Measurements from ENCODE around the gene ARHGAP30. TPM values are rescaled to one million over a fixed set of nuclear protein-coding genes. Genes with fewer than 3 reads are reported as not detected.
A peak's percentile ranks its signal among the peaks of the same experiment; 100 is the strongest.

The ARHGAP30 gene
- total and polyA plus RNA-seq, 2 experiments from 2014 or later = 0.21 TPM; not detected in 1

DNA sequence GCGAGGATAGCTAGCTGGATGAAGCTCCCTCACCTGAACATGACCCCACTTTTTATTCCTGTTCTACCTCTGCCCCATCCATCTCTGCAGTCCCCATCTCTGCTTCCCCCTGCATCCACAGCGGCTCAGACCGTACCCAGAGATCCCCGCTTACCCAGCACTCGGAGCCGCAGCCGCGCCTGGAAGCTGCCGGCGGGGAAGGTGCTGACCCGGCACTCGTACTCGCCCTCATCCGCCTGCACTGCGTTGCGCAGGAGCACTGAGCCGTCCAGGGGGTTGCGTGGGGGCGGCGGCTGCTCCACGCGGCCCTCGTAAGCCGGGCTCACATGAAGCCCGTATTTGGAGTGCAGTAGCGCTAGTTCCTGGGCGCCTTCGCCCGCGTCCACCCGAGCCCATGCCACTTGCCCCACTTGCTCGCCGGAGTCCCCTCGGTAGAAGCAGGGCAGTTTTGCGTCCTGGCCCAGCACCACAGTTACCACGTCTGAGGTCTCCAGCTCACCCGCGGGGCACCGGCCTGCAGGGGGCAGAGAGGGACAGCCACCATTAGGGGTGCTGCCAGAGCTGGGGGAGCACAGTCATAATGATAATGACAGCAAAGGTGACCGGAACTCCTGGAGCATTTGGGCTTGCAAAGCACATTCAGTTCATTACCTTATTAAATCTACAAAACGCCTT lies 9.9 kb upstream of the ARHGAP30 start:
- in situ Hi-C loops (cut with MboI) = no loop called here
- Histone ChIP-seq H3K4me2 (ENCODE audit: unreplicated experiment) (no peak overlapping the region), H3K9ac (no peak overlapping the region), H3K27me3 (replicated peaks; ENCODE audit: insufficient read depth) (no peaks in the 10 kb centered on the region), H3F3A (ENCODE audit: insufficient read depth) (peaks cover 31% of the 10 kb centered on the region), H3K79me2 (ENCODE audit: insufficient read depth) (no peaks in the 10 kb centered on the region), H3K4me1 (ENCODE audit: insufficient read depth) (peaks cover 45% of the 10 kb centered on the region), H3K9me3 (ENCODE audit: low read depth) (no peaks in the 10 kb centered on the region), H3K9me2 (ENCODE audit: insufficient read depth) (no peaks in the 10 kb centered on the region), H4K20me1 (ENCODE audit: insufficient read depth) (no peaks in the 10 kb centered on the region), H3K4me3 (no peak overlapping the region), H3K27ac (peak overlapping the region; percentile 88), H3K36me3 (ENCODE audit: low read depth) (no peaks in the 10 kb centered on the region), H2AFZ (peak overlapping the region; percentile 64; the same call in 1 of the 2 replicates)
- TF ChIP-seq EZH2phosphoT487 (IDR thresholded peaks at IDR 0.05; ENCODE audit: insufficient read depth, low read depth) (no peak), EZH2 (IDR thresholded peaks at IDR 0.05; ENCODE audit: insufficient read depth, poor library complexity, severe bottlenecking) (no peak)
- 63 to 70% methylated on average over 39 to 41 of the region's 41 CpGs for WGBS, 2 experiments (ENCODE audit: low coverage in 1 of 2, low lambda C conversion rate in 2 of 2, missing lambda C conversion rate in 2 of 2)
- DNase-seq = no peak

DNA sequence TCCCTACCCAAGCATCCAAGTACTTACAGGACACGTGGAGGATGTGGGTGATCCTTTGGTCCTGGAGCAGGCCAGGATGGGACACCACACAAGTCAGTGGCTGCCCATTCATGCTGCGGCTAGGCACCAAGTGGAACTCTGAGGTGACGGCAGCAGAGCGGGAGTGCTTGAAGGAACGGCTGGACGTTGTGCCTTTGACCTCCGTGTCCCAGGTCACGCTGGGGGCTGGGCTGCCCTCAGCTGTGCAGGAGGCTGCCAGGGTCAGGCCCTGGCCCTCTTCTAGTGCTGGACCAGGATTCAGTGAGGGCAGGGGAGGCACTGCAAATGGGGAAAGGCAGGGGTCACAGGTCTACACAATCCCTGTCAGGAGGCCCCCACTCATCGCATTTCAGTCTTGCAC lies 7.7 kb upstream of the ARHGAP30 start:
- in situ Hi-C loops (cut with MboI) = no loop called here
- Histone ChIP-seq H3F3A (ENCODE audit: insufficient read depth) (peaks cover 16% of the 10 kb centered on the region), H3K4me2 (ENCODE audit: unreplicated experiment) (no peak overlapping the region), H3K9ac (no peak overlapping the region), H2AFZ (no peak overlapping the region), H3K36me3 (ENCODE audit: low read depth) (no peaks in the 10 kb centered on the region), H3K4me3 (no peak overlapping the region), H3K27me3 (replicated peaks; ENCODE audit: insufficient read depth) (no peaks in the 10 kb centered on the region), H3K4me1 (ENCODE audit: insufficient read depth) (peaks cover 25% of the 10 kb centered on the region), H3K27ac (no peak overlapping the region), H3K9me2 (ENCODE audit: insufficient read depth) (no peaks in the 10 kb centered on the region), H3K79me2 (ENCODE audit: insufficient read depth) (no peaks in the 10 kb centered on the region), H4K20me1 (ENCODE audit: insufficient read depth) (no peaks in the 10 kb centered on the region), H3K9me3 (ENCODE audit: low read depth) (no peaks in the 10 kb centered on the region)
- 51 to 59% methylated on average over 9 of the region's 9 CpGs for WGBS, 2 experiments (ENCODE audit: low coverage in 1 of 2, low lambda C conversion rate in 2 of 2, missing lambda C conversion rate in 2 of 2)
- no peak for TF ChIP-seq EZH2phosphoT487 (IDR thresholded peaks at IDR 0.05; ENCODE audit: insufficient read depth, low read depth)
- no peak for TF ChIP-seq EZH2 (IDR thresholded peaks at IDR 0.05; ENCODE audit: insufficient read depth, poor library complexity, severe bottlenecking)
- no peak for DNase-seq

DNA sequence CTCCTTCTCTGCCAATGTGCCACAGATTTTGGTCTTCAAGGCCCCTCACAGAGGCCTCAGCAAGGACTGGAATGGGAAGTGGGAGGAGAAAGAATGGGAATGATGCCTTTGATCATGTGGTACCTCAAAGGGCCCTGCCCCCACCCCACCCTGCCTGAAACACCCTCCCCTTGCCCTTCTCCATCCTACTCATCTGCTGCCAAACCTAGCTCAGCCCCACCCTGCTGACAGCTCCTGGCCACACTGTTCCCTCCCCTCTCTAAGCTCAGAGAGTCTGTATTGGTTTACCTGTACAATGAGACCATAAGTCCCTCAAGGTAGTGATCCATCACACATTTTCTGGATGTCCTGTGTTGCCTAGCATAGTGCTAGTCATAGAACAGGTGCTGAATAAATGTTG lies 6.7 kb upstream of the ARHGAP30 start:
- Histone ChIP-seq H3K9me3 (ENCODE audit: low read depth) (no peaks in the 10 kb centered on the region), H3K9ac (no peak overlapping the region), H3K4me2 (ENCODE audit: unreplicated experiment) (no peak overlapping the region), H3K27ac (no peak overlapping the region), H3K9me2 (ENCODE audit: insufficient read depth) (no peaks in the 10 kb centered on the region), H2AFZ (no peak overlapping the region), H3K4me1 (ENCODE audit: insufficient read depth) (peaks cover 15% of the 10 kb centered on the region), H3K27me3 (replicated peaks; ENCODE audit: insufficient read depth) (no peaks in the 10 kb centered on the region), H3K36me3 (ENCODE audit: low read depth) (no peaks in the 10 kb centered on the region), H3K4me3 (no peak overlapping the region), H3F3A (ENCODE audit: insufficient read depth) (peaks cover 16% of the 10 kb centered on the region), H4K20me1 (ENCODE audit: insufficient read depth) (no peaks in the 10 kb centered on the region), H3K79me2 (ENCODE audit: insufficient read depth) (no peaks in the 10 kb centered on the region)
- no peak for DNase-seq
- TF ChIP-seq EZH2 (IDR thresholded peaks at IDR 0.05; ENCODE audit: insufficient read depth, poor library complexity, severe bottlenecking) = no peak
- no peak for TF ChIP-seq EZH2phosphoT487 (IDR thresholded peaks at IDR 0.05; ENCODE audit: insufficient read depth, low read depth)
- in situ Hi-C loops (cut with MboI) = no loop called here

DNA sequence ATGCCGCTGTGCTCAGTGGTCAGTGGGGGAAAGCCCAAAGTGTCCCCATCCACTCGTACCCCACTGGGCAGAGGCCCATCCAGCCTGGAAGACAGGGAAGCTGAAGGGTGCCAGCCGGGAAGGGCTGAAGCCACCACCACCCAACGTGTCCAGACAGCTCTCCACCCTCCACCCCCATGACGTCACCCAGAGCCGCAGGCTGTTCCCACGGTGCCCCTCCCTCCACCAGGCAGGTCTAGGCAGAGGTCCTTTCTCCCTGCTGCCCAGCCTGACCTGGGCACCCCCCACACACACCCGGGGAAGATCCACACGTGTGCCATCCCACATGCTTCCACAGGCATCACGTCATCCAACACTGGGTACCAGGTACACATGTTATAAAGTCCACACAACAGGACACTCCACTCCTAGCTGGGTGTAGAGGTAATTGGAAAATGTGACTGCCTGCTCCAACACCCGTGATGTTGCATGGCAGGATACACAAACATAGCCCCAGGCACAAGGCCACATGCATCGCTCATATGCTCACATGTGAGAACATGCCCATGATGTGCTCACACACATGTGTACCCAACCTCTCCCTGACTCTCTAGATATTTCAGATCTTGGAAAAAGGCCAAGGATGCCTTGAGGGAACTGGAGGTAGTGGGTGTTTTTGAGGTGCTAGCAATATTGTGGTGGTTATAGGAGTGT lies 5.1 kb upstream of the ARHGAP30 start:
- WGBS, 2 experiments (ENCODE audit: low coverage in 1 of 2, low lambda C conversion rate in 2 of 2, missing lambda C conversion rate in 2 of 2) = 74 to 79% methylated on average over 11 to 12 of the region's 12 CpGs
- Histone ChIP-seq H3K9me3 (ENCODE audit: low read depth) (no peaks in the 10 kb centered on the region), H3K36me3 (ENCODE audit: low read depth) (no peaks in the 10 kb centered on the region), H3F3A (ENCODE audit: insufficient read depth) (no peaks in the 10 kb centered on the region), H3K27ac (no peak overlapping the region), H3K9me2 (ENCODE audit: insufficient read depth) (no peaks in the 10 kb centered on the region), H2AFZ (0 out of 2 replicates have a peak overlapping the region, but pooled peaks have one; percentile 24), H4K20me1 (ENCODE audit: insufficient read depth) (no peaks in the 10 kb centered on the region), H3K9ac (no peak overlapping the region), H3K79me2 (ENCODE audit: insufficient read depth) (no peaks in the 10 kb centered on the region), H3K27me3 (replicated peaks; ENCODE audit: insufficient read depth) (no peaks in the 10 kb centered on the region), H3K4me2 (ENCODE audit: unreplicated experiment) (no peak overlapping the region), H3K4me3 (no peak overlapping the region), H3K4me1 (ENCODE audit: insufficient read depth) (no peaks in the 10 kb centered on the region)
- in situ Hi-C loops (cut with MboI) = no loop called here
- no peak for DNase-seq
- TF ChIP-seq EZH2 (IDR thresholded peaks at IDR 0.05; ENCODE audit: insufficient read depth, poor library complexity, severe bottlenecking) (no peak), EZH2phosphoT487 (IDR thresholded peaks at IDR 0.05; ENCODE audit: insufficient read depth, low read depth) (no peak)
